ENCODE measurements around the gene CHFR. TPM values are rescaled to one million over a fixed set of nuclear protein-coding genes. Genes with fewer than 3 reads are reported as not detected.

CHFR gene
- total RNA-seq, 1 experiment from 2014 or later = 74.0 TPM

DNA sequence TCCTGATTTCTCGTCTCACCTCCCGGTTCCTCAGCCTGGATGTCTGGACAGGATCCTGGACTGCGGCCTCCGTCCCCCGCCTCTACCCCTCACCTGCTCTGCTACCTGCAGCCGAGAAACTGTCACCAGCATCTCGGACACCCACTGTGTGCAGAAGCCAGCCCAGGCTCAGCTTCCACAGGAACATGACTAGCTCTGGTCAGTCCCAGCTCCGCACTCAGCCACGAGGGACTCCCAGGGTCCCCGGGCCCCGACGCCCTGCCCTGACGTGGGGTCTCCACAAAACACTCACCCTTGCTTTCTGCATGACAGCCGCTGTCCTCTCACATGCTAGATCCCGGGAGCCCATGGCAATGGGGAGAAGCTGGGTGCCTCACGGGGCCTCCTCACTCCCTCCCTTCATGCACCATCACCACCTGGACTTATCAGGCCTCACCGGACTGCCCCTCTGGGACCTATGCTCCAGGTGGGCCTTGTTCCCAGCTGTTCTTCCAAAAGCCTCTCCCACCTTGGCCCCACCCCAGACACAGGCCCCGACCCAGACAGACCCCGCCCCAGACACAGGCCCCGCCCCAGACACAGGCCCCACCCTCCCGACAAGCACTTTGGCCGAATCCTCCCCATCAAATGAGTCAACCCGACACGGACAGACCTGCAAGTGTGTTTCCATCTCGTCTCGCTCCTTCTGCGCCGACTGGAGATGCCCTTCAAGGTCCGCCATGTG is 98.9 kb downstream of the CHFR start:
- H3K27me3 ChIP-seq (ENCODE audit: control insufficient read depth, insufficient read depth, low read length) = no peaks in the 10 kb centered on the region
- no peak overlapping the region for H3K4me3 ChIP-seq (ENCODE audit: low read depth in 2 of 2, low read length in 2 of 2)
- in situ Hi-C loops (cut with HindIII; ENCODE audit: low pct_unique_long_range_greater_than_20kb, low sequenced_read_pairs) (no loop called here), intact Hi-C loops (cut with micrococcal nuclease; ENCODE audit: unreplicated experiment) (no loop called here)
- TF ChIP-seq POLR2AphosphoS5 (IDR thresholded peaks at IDR 0.05; ENCODE audit: low read depth, low read length) (no peak), REST (IDR thresholded peaks at IDR 0.05; ENCODE audit: insufficient read depth in 1 of 2, low read depth in 2 of 2, low read length in 1 of 2) (no peak), TCF7L2 (IDR thresholded peaks at IDR 0.05; ENCODE audit: low read depth, low read length) (no peak), SIN3A (IDR thresholded peaks at IDR 0.05; ENCODE audit: borderline replicate concordance, insufficient read depth, low read depth, low read length) (no peak), CTCF (IDR thresholded peaks at IDR 0.05) (no peak)
- POLR2A ChIA-PET = interaction anchor here (0.7 kb wide), 1 partner anchor 33 kb away, joined by 6 read pairs; no protein-coding TSS in a partner anchor
- H3K9me3 ChIP-seq (ENCODE audit: control insufficient read depth, insufficient read depth, low read depth, low read length) = no peaks in the 10 kb centered on the region
- DNase-seq (ENCODE audit: low read depth, low spot score) = no peak
- peak; percentile 71; the same call in 1 of the 2 replicates for ATAC-seq
- H3K27ac ChIP-seq (ENCODE audit: low read length) = no peak overlapping the region
- BruUV-seq (replicated peaks) = no TSS peak
- CTCF ChIA-PET = no interaction called here
- H3K4me1 ChIP-seq (ENCODE audit: control insufficient read depth, insufficient read depth, low read length) = no peaks in the 10 kb centered on the region
- H3K36me3 ChIP-seq (ENCODE audit: control insufficient read depth, insufficient read depth, low read length) = peaks cover 5% of the 10 kb centered on the region; the same call in 1 of the 2 replicates

DNA sequence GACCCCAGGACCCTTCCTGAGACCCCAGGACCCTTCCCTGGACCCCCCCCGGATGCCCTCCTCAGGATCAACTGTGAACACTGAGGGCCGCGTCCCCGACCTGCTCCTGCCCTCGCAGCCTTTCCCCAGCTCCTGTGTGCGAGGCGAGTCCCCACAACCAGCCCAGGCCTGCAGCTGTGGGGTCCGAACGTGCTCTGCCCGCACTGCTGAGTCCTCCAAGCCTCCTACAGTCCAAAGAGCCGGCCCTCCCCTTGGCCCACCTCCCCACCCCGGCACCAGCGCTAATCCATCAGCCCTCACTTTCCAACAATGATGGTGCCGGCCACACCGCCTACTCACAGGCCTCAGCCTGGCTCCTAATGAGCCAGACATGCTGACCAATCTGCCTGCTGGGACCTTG is 99.5 kb downstream of the CHFR start:
- in situ Hi-C loops (cut with HindIII; ENCODE audit: low pct_unique_long_range_greater_than_20kb, low sequenced_read_pairs) = no loop called here
- no TSS peak for BruUV-seq (replicated peaks)
- ChIA-PET POLR2A (no interaction called here), CTCF (no interaction called here)
- H3K4me1 ChIP-seq (ENCODE audit: control insufficient read depth, insufficient read depth, low read length) = no peaks in the 10 kb centered on the region
- no peak for TF ChIP-seq CTCF (IDR thresholded peaks at IDR 0.05)
- TF ChIP-seq REST (IDR thresholded peaks at IDR 0.05; ENCODE audit: insufficient read depth in 1 of 2, low read depth in 2 of 2, low read length in 1 of 2) = no peak
- no peak for TF ChIP-seq TCF7L2 (IDR thresholded peaks at IDR 0.05; ENCODE audit: low read depth, low read length)
- no peak for TF ChIP-seq SIN3A (IDR thresholded peaks at IDR 0.05; ENCODE audit: borderline replicate concordance, insufficient read depth, low read depth, low read length)
- no peak for TF ChIP-seq POLR2AphosphoS5 (IDR thresholded peaks at IDR 0.05; ENCODE audit: low read depth, low read length)
- no peak overlapping the region for H3K27ac ChIP-seq (ENCODE audit: low read length)
- no peaks in the 10 kb centered on the region for H3K9me3 ChIP-seq (ENCODE audit: control insufficient read depth, insufficient read depth, low read depth, low read length)
- DNase-seq (ENCODE audit: low read depth, low spot score) (no peak), ATAC-seq (no peak)
- intact Hi-C loops (cut with micrococcal nuclease; ENCODE audit: unreplicated experiment) = no loop called here
- no peak overlapping the region for H3K4me3 ChIP-seq (ENCODE audit: low read depth in 2 of 2, low read length in 2 of 2)
- no peaks in the 10 kb centered on the region for H3K27me3 ChIP-seq (ENCODE audit: control insufficient read depth, insufficient read depth, low read length)
- H3K36me3 ChIP-seq (ENCODE audit: control insufficient read depth, insufficient read depth, low read length) = peaks cover 5% of the 10 kb centered on the region; the same call in 1 of the 2 replicates

All from Panc1 (cell line).